ENCODE measurements around the gene MYRIP. TPM values are rescaled to one million over a fixed set of nuclear protein-coding genes. Genes with fewer than 3 reads are reported as not detected.
"Not testable (repeated sequence)": the region's sequence is repeated elsewhere in the genome, so short reads cannot be mapped to it uniquely, and the experiment has no call there.

The MYRIP gene
- polyA plus RNA-seq, 12 donors: 0.64 to 3.5 (median 0.93) TPM; not detected in 1

- no peak for DNase-seq
These were observed 273.7 kb downstream of the MYRIP start for GRCh38 chr3:40083066-40083465.

GRCh38 chr3:40084424-40084823 lies 275.0 kb downstream of the MYRIP start:
- DNase-seq: not testable (repeated sequence)

- no peak for DNase-seq
These were observed 277.8 kb downstream of the MYRIP start for GRCh38 chr3:40086890-40087883.

GRCh38 chr3:40088527-40089170 lies 279.2 kb downstream of the MYRIP start:
- no peak for DNase-seq

- DNase-seq: no peak
These were observed 287.3 kb downstream of the MYRIP start for GRCh38 chr3:40096661-40097111.

- no peak for DNase-seq
These were observed 288.0 kb downstream of the MYRIP start for GRCh38 chr3:40097131-40098117.

- DNase-seq: no peak
These were observed 288.9 kb downstream of the MYRIP start for GRCh38 chr3:40098261-40098759.

GRCh38 chr3:40099871-40100270 lies 290.5 kb downstream of the MYRIP start:
- no peak for DNase-seq

- no peak for DNase-seq
These were observed 292.8 kb downstream of the MYRIP start for GRCh38 chr3:40102182-40102581.

- DNase-seq: no peak
These were observed 294.4 kb downstream of the MYRIP start for GRCh38 chr3:40103829-40104228.

- no peak for DNase-seq
These were observed 295.0 kb downstream of the MYRIP start for GRCh38 chr3:40104441-40104840.

- no peak for DNase-seq
These were observed 299.2 kb downstream of the MYRIP start for GRCh38 chr3:40108643-40109042.

- DNase-seq: no peak
These were observed 300.5 kb downstream of the MYRIP start for GRCh38 chr3:40109641-40110490.

- peak; percentile 38 for DNase-seq
These were observed 307.2 kb downstream of the MYRIP start for GRCh38 chr3:40116478-40117177.

- no peak for DNase-seq
These were observed 308.7 kb downstream of the MYRIP start for GRCh38 chr3:40118091-40118490.

- no peak for DNase-seq
These were observed 310.8 kb downstream of the MYRIP start for GRCh38 chr3:40120067-40120692.

- no peak for DNase-seq
These were observed 311.4 kb downstream of the MYRIP start for GRCh38 chr3:40120806-40121205.

- DNase-seq: no peak
These were observed 315.5 kb downstream of the MYRIP start for GRCh38 chr3:40124918-40125317.

- DNase-seq: no peak
These were observed 318.8 kb downstream of the MYRIP start for GRCh38 chr3:40128166-40128565.

All from muscle of arm (tissue), 12 donors.